ENCODE data around the gene LAMC2.
"Not testable (repeated sequence)": the region's sequence is repeated elsewhere in the genome, so short reads cannot be mapped to it uniquely, and the experiment has no call there.

The LAMC2 gene

DNA sequence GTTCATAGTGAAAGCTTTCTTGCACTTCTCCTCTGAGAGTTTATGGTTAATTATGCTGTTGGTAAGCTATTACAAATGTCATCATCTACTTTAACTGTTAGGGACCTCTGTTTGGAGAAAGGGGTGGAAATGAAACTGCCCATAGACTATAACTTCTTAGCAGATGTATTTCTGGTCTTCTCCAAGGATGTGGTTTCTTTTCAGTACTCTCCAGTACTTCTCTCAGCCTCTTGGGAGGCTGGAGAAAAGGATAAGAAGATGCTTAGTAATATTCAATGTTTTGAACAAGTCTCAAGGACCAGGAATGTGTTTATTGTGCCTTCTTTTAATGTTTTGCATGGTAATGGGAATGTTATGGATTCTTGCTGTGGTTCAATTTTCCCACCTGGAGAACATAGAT, 60.4 kb downstream of the LAMC2 start:
- no peak for DNase-seq
- in situ Hi-C loops (cut with HindIII; ENCODE audit: low pct_ligation_motif_present, low pct_unique_long_range_greater_than_20kb, low sequenced_read_pairs): no loop called here

DNA sequence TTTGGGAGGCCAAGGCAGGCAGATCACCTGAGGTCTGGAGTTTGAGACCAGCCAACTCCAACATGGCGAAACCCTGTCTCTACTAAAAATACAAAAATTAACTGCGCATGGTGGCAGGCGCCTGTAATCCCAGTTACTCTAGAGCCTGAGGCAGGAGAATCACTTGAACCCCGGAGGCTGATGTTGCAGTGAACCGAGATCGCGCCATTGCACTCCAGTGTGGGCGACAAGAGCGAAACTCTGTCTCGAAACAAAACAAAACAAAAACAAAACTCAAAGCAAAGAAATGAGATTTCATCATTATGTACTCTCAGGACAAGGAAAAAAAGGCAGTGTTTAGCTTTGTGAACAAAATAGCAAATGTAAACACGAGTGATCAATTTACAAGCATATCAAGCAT, 61.0 kb downstream of the LAMC2 start:
- DNase-seq: no peak
- in situ Hi-C loops (cut with HindIII; ENCODE audit: low pct_ligation_motif_present, low pct_unique_long_range_greater_than_20kb, low sequenced_read_pairs): no loop called here

DNA sequence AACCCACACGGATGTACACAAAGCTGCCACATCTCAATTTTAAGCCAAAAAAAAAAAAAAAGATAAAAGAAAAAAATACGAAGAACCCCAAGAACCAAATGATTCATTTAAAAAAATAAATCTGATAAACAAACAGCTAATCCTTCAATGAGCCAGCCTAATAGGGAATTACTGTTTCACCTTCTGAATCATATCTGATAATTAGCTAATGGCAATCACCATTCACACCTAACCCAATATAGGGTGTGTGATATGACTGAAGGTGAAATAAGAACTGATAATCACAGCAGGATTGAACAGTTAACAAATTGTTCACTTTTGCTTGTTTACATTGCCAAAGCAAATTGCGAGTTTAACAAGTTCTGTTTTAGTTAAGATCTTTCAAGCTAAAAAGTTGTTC, 61.4 kb downstream of the LAMC2 start:
- DNase-seq: no peak
- in situ Hi-C loops (cut with HindIII; ENCODE audit: low pct_ligation_motif_present, low pct_unique_long_range_greater_than_20kb, low sequenced_read_pairs): no loop called here

DNA sequence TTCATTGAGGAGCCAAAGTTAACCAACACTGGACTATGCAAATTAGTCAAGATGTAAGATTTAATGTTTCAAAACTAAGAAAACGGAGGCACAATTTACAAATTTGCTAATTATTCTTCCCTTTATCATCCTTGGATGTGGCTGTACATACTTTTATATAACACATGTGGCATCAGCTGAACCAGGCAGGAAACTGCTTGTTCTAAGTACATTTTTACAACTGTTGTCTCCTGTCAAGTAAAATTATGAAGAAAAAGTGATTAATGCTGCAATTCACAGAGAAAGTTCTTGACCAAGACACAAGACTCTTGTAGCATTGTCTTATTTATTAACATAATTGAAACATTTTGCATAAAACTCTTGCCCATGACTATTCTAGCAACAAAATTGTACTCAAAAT, 61.9 kb downstream of the LAMC2 start:
- DNase-seq: no peak
- in situ Hi-C loops (cut with HindIII; ENCODE audit: low pct_ligation_motif_present, low pct_unique_long_range_greater_than_20kb, low sequenced_read_pairs): no loop called here

DNA sequence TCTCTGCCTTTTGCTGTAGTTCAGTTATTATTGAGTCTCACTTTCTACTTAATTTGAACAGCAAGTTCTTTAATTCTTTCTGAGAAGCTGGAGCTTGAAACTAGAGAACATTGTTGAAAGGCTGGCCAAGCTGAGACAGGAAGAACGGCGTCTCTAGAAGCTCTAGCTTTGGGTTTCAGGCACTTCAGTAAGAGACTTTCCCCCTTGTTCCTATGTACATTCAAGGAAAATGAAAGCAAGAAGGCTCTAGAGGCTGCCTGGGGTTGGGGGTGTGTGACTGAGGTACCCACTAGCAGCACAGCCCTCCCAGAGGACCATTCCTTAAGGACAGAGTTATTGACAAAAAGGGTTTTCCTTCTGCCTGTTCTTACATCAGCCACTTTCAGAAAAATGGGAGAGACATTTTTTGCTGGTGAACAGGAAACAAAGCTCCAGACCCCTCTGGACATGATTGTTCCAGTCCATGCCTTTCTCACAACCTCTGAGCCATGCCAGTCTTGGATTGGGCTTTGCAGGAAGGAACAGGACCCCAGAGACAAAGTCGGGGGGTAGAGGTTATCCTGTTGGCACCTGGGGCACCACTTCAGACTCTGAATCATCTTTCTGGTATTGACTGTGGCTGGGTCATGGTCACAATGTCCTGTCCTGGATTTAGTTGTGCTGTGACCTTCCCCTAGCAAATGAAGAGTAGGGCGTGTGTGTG, 63.1 kb downstream of the LAMC2 start:
- in situ Hi-C loops (cut with HindIII; ENCODE audit: low pct_ligation_motif_present, low pct_unique_long_range_greater_than_20kb, low sequenced_read_pairs): no loop called here
- no peak for DNase-seq

DNA sequence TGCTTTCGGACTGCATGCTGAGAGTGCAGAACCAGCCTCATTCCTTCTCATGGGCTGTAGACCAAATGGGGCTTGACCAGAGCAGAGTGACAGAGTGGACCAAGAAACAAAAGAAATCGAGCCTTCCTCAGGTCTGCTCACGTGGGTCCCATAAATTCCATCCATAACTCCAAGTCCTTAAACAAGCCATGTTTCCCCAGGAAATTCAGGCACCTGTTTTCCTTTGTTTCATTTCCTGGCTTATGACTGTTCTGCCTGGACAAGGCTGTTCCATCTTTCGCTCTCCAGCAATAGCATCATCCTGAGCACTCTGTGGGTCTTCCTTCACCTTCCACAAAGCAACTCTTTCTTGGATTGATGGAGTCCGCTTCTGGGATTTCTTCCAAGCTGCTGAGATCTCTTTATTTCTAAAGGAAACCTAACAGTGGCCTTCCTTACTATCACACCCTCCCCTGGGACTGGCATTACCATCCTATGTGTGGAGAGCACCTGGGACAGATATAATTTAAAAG, 63.9 kb downstream of the LAMC2 start:
- in situ Hi-C loops (cut with HindIII; ENCODE audit: low pct_ligation_motif_present, low pct_unique_long_range_greater_than_20kb, low sequenced_read_pairs): no loop called here
- no peak for DNase-seq

DNA sequence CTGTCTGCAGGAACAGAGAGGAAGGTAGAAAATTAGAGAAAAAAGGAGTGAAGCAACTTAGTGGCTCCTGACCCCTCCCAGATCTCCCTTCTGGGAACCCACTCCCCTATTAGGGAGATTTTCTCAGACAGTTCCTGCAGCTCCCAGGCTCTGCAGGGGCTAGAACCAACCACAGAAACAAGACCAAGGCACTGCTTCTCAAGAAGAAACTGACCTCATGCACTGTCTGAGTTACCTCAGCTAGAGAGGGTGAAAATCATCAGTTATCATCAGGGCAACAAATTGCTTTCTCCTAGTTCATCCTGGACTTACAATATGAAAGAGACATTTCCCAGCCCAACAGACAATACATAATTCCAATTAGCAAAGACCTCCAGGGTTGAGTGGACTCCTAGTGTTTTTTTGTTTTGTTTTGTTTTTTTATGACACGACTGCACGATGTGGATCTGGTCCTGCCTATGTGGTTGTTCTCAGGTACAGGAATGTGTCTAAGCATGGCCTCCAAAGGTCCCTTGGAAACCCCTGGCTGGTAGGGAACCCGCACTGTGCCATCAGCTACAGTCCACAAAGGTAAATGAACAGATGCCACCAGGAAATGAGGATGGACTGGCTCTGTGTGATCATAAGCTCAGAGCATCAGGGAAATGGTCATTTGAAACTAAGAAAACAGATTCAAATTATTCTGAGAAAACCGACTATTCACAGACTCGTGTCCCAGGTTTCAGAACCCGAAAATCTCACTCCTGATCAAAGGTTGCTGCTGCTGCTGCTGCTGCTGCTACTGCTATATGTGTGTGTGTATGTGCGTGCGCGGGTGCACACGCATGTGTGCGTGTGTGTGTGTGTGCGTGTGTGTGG, 65.3 kb downstream of the LAMC2 start:
- in situ Hi-C loops (cut with HindIII; ENCODE audit: low pct_ligation_motif_present, low pct_unique_long_range_greater_than_20kb, low sequenced_read_pairs): no loop called here
- no peak for DNase-seq

DNA sequence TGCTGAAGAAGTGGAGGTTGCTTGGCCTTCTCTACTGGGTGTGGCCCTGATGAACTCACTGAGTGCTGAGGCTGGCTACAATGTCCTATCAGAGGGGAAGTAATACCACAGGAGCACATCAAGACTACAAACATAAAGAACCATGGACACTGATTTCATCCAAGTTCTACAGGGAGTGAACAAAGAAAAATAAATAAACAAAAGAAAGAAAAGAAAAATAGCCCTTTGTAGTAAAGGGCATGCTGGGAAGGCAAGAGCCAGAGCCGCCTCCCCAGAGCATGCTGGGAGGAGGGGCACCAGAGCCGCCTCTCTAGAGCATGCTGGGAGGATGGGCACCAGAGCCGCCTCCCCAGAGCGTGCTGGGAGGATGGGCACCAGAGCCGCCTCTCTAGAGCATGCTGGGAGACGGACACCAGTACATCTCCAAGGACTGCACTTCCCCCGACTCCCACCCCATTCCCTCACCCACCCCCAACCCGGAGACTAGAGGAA, 65.9 kb downstream of the LAMC2 start:
- in situ Hi-C loops (cut with HindIII; ENCODE audit: low pct_ligation_motif_present, low pct_unique_long_range_greater_than_20kb, low sequenced_read_pairs): no loop called here
- DNase-seq: no peak

DNA sequence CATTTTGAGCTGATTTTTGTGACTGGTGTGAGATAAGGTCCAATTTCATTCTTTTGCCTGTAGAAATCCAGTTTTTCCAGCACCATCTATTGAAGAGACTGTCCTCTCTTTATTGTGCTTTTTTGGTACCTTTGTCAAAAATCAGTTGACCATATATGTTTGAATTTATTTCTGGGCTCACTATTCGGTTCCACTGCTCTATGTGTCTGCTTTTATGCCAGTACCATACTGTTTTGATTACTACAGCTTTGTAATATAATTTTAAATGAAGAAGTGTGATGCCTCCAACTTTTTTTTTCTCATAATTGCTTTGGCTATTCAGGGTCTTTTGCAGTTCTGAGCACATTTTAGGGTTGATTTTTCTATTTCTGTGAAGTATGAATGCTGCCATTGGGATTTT, 69.0 kb downstream of the LAMC2 start:
- in situ Hi-C loops (cut with HindIII; ENCODE audit: low pct_ligation_motif_present, low pct_unique_long_range_greater_than_20kb, low sequenced_read_pairs): no loop called here
- DNase-seq: no peak

DNA sequence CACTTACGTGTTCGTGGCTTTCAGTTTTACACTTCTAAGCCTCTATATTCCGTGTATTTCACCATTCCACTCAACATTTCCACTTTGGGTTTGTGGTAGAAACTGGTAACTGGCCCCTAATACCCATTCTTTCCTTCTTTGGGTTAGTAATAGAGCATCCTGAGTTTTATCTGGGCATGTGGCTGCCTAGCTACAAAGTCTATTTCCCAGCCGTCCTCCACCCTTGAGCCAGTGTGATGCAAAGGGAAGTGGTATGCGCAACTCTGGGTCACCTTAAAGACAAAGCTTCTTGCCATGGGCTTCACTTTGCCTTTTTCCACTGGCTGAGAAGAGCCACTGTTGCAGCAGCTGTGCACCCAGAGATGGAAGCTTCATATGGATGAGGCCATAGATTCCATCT, 73.9 kb downstream of the LAMC2 start:
- DNase-seq: no peak
- in situ Hi-C loops (cut with HindIII; ENCODE audit: low pct_ligation_motif_present, low pct_unique_long_range_greater_than_20kb, low sequenced_read_pairs): no loop called here

DNA sequence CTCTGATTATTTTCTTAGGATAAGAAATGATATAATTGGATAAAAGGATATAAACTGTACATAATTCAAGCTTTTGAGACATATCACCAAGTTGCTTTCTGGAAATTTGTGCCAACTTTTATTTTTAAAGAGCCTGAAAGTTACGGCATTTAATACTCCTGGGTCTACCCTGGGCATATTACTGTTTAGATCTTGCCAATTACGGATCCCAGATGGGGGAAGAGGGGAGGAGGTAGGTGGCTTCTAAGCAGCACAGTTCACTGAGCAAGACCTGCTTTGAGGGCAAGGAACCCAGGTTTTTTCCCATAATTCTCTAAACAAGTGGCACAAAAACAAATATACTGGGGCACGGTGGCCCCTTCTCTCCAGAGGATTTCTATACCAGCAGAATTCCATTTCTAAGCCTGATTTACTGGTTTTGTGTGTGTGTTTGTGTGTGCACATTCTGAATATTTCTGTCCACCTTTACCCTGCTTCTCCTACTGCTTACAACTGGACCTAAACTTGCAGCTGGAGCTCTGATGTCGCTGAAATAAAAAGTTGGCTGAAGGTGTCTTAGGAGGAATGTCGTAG, 76.7 kb downstream of the LAMC2 start:
- in situ Hi-C loops (cut with HindIII; ENCODE audit: low pct_ligation_motif_present, low pct_unique_long_range_greater_than_20kb, low sequenced_read_pairs): no loop called here
- DNase-seq: no peak

DNA sequence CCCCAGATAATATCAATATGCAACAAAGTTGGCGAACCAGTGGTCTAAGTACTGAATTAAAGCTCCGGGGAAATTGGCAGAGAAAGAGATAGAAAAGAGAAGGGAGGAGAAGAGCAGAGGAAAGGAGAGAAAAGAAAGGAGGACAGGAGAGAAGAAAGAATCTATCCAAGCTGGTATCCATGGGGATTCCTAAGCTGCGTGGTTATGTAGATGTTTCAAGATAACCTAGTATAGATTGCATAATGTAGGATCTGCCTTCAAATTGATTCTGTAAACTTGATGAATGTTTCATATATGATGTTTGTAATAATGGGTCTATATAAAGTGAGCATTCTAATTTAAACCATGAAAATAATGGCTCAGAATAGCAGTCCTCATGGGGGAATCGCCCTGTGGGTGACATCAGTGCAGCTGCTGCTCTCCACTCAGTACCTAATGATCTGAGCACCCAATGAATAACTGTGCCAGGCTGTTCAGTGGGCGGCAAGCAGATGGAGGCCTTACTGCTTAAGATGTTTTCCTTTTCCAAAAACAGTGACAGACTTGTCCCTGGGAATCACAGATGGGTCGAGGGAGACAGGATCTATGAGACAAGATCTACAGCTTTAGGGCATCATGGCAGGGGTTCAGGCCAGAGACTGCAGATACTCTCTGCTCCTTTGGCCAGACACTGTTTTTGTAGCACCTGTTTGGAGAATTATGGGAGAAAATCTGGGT, 78.0 kb downstream of the LAMC2 start:
- no peak for DNase-seq
- in situ Hi-C loops (cut with HindIII; ENCODE audit: low pct_ligation_motif_present, low pct_unique_long_range_greater_than_20kb, low sequenced_read_pairs): no loop called here

DNA sequence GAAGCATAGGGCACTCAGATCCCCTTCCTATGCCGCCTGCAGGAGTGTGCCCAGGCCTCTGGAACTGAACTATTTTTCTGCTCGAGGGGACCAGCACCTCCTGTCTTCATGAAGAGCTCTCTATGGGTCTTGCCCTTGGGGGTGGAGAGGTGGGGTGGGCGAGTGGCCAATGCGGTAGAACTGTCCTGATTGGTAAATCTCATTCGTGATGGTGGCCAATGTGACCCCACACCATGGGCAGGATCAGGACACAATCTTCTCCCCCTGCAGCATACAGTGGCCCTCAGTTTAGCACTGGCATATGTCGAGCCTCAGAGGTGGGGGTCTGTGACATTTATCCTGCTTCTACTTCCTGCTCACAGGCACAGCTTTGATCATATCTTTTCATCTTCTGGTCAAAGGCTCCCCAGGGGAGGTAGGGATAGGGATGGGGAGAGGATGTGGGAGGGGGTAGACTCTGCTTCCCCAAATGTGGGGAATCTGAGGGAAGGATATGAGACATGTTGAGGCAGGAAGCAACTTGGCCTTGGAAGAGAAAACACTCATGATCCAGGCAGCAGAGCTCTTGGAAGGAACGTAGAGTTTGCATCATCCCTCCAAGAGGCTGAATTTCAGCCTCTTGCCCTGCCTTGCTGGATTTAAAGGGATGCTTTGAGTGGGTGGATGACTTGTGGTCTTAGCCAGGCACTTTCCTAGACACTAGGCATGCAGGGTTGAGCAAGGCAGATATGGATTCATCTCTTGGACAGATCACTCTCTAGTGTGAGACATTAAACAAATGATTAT, 81.8 kb downstream of the LAMC2 start:
- in situ Hi-C loops (cut with HindIII; ENCODE audit: low pct_ligation_motif_present, low pct_unique_long_range_greater_than_20kb, low sequenced_read_pairs): no loop called here

DNA sequence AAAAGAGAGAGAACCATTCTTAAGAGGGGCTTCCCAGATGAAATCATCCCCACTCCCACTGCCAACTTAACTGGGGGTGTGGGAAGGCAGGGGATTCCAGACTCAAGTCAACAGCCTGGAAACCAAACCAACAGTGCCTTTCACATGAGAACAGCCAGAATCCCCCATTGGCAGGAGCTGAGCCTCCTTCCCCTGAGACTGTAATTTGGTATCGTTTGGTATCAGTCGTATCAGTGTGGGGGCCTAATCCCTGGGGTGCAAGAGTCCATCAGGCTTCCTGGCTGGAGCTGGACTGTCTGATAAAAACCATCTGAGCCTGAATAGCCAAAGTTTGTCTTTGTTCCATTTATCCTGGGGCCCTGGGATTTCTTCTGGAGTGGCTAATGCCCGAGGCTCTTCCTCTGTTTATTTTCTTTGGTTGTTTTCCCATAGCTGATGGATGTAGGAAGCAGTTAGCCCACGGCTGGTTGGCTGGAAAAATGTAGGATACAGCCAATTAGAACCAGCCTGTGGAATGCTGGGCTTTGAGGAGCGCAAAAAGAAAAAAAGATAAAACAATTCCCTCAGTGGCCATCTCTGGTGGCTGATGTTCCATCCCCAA, 84.6 kb downstream of the LAMC2 start:
- DNase-seq: no peak
- in situ Hi-C loops (cut with HindIII; ENCODE audit: low pct_ligation_motif_present, low pct_unique_long_range_greater_than_20kb, low sequenced_read_pairs): no loop called here

More for the DNA sequence above, 81.8 kb downstream of the LAMC2 start:
- no peak for DNase-seq

DNA sequence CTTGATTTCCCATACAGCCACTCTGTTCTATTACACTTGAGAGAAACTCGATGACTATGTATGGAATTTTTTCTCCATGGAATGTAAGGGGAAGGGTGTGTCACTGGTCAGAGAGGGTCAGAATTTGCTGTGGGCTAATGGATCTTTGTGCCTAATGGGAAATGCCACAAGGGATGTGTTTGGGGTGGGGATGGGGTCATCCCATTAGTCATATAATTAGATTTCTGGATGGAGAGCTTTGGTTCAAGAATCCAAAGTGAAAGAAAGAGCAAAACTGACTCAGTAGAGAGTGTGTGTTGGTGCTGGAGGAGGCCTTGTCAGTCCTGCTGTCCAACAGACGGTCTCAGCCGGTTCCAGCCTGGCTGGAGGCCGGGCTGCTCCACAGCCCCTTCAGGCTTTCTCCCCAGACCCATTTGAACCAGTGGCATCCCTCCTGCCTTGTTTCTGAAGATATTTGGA, 86.4 kb downstream of the LAMC2 start:
- DNase-seq: peak; percentile 36
- in situ Hi-C loops (cut with HindIII; ENCODE audit: low pct_ligation_motif_present, low pct_unique_long_range_greater_than_20kb, low sequenced_read_pairs): no loop called here

DNA sequence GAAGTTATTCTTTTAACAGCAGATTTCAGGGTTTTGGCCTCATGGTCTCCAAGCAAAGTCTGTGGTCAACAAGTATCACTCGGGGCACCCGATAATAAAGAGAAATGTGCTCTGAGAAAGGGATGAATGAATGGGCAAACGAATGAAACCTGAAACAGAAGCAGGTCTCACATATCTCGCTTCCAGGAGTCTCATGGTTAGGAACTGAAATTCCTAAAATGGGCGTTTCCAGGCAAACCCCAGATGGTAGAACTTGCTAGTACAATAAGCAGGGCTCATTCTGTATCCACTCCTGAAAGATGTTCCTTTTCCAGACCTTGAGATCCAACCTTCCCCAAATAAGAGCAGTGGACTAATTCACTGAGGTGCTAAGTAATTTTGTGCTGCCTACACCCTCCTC, 87.2 kb downstream of the LAMC2 start:
- DNase-seq: no peak
- in situ Hi-C loops (cut with HindIII; ENCODE audit: low pct_ligation_motif_present, low pct_unique_long_range_greater_than_20kb, low sequenced_read_pairs): no loop called here

DNA sequence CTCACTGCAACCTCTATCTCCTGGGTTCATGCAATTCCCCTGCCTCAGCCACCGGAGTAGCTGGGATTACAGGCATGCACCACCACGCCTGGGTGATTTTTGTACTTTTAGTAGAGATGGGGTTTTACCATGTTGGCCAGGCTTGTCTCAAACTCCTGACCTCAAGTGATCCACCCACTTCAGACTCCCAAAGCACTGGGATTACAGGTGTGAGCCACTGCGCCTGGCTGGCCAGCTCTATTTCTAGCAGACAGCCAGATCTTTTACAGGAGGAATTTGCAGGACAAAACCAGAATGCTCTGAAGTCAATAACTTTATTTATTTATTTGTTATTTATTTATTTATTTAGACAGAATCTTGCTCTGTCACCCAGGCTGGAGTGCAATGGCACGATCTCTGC, 87.9 kb downstream of the LAMC2 start:
- DNase-seq; in situ Hi-C loops (cut with HindIII; ENCODE audit: low pct_ligation_motif_present, low pct_unique_long_range_greater_than_20kb, low sequenced_read_pairs): not testable (repeated sequence)

DNA sequence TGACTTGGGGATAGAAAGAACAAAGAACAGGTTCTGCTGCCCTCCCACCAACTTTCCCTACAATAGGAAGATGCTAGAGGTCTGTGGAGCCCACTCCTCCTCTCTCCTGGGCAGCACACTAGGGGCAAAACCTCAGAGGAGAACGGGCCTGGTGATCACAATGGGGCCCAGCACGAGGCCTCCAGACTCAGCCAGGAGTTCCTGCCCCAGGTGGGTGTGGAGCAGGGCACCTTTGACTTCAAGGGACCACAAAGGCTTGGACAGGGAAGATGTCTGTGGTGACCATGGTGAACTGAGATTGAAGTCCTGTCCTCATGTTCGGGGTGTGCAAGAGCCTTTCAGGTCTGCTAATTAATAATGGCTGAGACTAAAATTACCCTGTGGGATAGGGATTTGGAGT, 88.8 kb downstream of the LAMC2 start:
- DNase-seq: no peak
- in situ Hi-C loops (cut with HindIII; ENCODE audit: low pct_ligation_motif_present, low pct_unique_long_range_greater_than_20kb, low sequenced_read_pairs): no loop called here

All from ACHN (cell line).